ENCODE data around the gene CFAP161.

Gene CFAP161

DNA sequence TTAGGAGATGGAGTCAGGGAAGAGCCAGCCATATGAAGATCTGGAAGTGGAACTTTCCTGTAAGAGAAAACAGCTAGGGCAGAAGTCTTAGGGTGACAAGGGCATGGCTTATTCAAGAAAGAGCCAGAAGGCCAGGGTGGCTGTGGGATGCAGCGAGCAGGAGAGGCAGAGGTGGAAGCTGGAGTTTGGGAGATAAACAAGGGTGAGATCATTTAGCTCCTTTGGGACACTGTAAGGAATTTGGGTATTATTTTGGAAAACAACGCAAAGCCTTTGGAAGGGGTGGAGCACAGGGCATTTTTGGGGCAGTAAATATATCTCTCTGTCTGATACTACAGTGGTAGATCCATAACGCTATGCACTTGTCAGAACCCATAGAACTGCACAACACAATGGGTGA, 57.6 kb downstream of the CFAP161 start:
- Histone ChIP-seq H3K36me3 (ENCODE audit: control insufficient read depth, insufficient read depth, low read length) (no peaks in the 10 kb centered on the region), H3K4me3 (ENCODE audit: insufficient read depth, low read depth, low read length, poor library complexity, severe bottlenecking) (no peak overlapping the region), H3K4me1 (ENCODE audit: control insufficient read depth, insufficient read depth, low read length, poor library complexity, severe bottlenecking) (no peaks in the 10 kb centered on the region), H3K27me3 (replicated peaks; ENCODE audit: control insufficient read depth, insufficient read depth, low read length, poor library complexity, severe bottlenecking) (no peaks in the 10 kb centered on the region), H3K9me3 (ENCODE audit: control insufficient read depth, low read length) (no peaks in the 10 kb centered on the region), H3K27ac (ENCODE audit: insufficient read depth, low read length, poor library complexity, severe bottlenecking) (no peak overlapping the region)
- no peak for DNase-seq

GRCh38 chr15:81194723-81195122, 60.7 kb downstream of the CFAP161 start:
- Histone ChIP-seq H3K36me3 (ENCODE audit: control insufficient read depth, insufficient read depth, low read length) (no peaks in the 10 kb centered on the region), H3K27ac (ENCODE audit: insufficient read depth, low read length, poor library complexity, severe bottlenecking) (no peak overlapping the region), H3K9me3 (ENCODE audit: control insufficient read depth, low read length) (no peaks in the 10 kb centered on the region), H3K4me3 (ENCODE audit: insufficient read depth, low read depth, low read length, poor library complexity, severe bottlenecking) (no peak overlapping the region), H3K27me3 (replicated peaks; ENCODE audit: control insufficient read depth, insufficient read depth, low read length, poor library complexity, severe bottlenecking) (no peaks in the 10 kb centered on the region), H3K4me1 (ENCODE audit: control insufficient read depth, insufficient read depth, low read length, poor library complexity, severe bottlenecking) (no peaks in the 10 kb centered on the region)
- DNase-seq: no peak

- no peak for DNase-seq
- H3K9me3 ChIP-seq (ENCODE audit: control insufficient read depth, low read length): no peaks in the 10 kb centered on the region
- no peak overlapping the region for H3K4me3 ChIP-seq (ENCODE audit: insufficient read depth, low read depth, low read length, poor library complexity, severe bottlenecking)
- no peaks in the 10 kb centered on the region for H3K4me1 ChIP-seq (ENCODE audit: control insufficient read depth, insufficient read depth, low read length, poor library complexity, severe bottlenecking)
- no peak overlapping the region for H3K27ac ChIP-seq (ENCODE audit: insufficient read depth, low read length, poor library complexity, severe bottlenecking)
- no peaks in the 10 kb centered on the region for H3K27me3 ChIP-seq (replicated peaks; ENCODE audit: control insufficient read depth, insufficient read depth, low read length, poor library complexity, severe bottlenecking)
- no peaks in the 10 kb centered on the region for H3K36me3 ChIP-seq (ENCODE audit: control insufficient read depth, insufficient read depth, low read length)
These were observed 61.3 kb downstream of the CFAP161 start for GRCh38 chr15:81195339-81195864.

DNA sequence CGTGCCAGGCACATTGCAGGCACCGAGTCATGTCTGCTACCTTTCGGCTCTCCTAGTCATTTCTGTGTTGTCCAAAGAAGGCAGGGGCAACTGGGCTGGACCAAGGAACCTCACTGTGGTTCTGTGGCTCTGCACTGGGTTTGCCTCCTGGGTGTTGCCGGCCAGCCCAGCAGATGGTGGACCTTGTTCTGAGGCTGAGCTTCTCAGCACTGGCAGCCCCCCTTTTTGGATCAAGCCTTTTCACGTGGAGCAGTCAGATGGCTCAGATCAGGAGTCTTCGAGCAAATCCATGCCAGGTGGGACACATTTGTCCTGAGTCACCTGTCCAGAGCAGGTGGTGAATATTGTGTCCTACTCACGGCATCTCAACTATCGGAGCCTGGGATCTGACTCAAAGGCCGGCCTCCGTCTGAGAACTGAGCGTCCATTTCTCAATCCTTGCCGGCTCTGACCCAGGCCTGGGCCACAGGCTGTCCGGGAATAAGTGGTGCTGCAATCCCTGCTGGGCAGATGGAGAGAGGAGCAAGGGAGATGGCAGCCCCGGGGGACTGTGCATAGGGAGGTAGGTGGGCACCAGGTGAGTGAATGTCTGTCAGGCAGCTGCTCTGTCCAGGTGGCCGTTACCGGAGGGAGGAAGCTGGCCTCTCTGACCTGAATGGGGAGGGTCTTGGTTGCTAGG, 62.6 kb downstream of the CFAP161 start, which contains the start of gene IL16:
Gene IL16 (plus strand): TSS at position 304 of the 679 bp plus-strand sequence. CDS start 28,521 bp downstream, outside the sequence.
- DNase-seq: no peak
- Histone ChIP-seq H3K4me1 (ENCODE audit: control insufficient read depth, insufficient read depth, low read length, poor library complexity, severe bottlenecking) (no peaks in the 10 kb centered on the region), H3K36me3 (ENCODE audit: control insufficient read depth, insufficient read depth, low read length) (no peaks in the 10 kb centered on the region), H3K9me3 (ENCODE audit: control insufficient read depth, low read length) (no peaks in the 10 kb centered on the region), H3K27ac (ENCODE audit: insufficient read depth, low read length, poor library complexity, severe bottlenecking) (no peak within 1 kb of the TSS), H3K4me3 (ENCODE audit: insufficient read depth, low read depth, low read length, poor library complexity, severe bottlenecking) (no peak within 1 kb of the TSS), H3K27me3 (replicated peaks; ENCODE audit: control insufficient read depth, insufficient read depth, low read length, poor library complexity, severe bottlenecking) (no peaks in the 10 kb centered on the region)

GRCh38 chr15:81197255-81197630, 63.2 kb downstream of the CFAP161 start:
- Histone ChIP-seq H3K27me3 (replicated peaks; ENCODE audit: control insufficient read depth, insufficient read depth, low read length, poor library complexity, severe bottlenecking) (no peaks in the 10 kb centered on the region), H3K4me3 (ENCODE audit: insufficient read depth, low read depth, low read length, poor library complexity, severe bottlenecking) (no peak overlapping the region), H3K4me1 (ENCODE audit: control insufficient read depth, insufficient read depth, low read length, poor library complexity, severe bottlenecking) (no peaks in the 10 kb centered on the region), H3K36me3 (ENCODE audit: control insufficient read depth, insufficient read depth, low read length) (no peaks in the 10 kb centered on the region), H3K27ac (ENCODE audit: insufficient read depth, low read length, poor library complexity, severe bottlenecking) (no peak overlapping the region), H3K9me3 (ENCODE audit: control insufficient read depth, low read length) (no peaks in the 10 kb centered on the region)
- DNase-seq: no peak

GRCh38 chr15:81197688-81198281, 63.7 kb downstream of the CFAP161 start:
- Histone ChIP-seq H3K4me3 (ENCODE audit: insufficient read depth, low read depth, low read length, poor library complexity, severe bottlenecking) (no peak overlapping the region), H3K27me3 (replicated peaks; ENCODE audit: control insufficient read depth, insufficient read depth, low read length, poor library complexity, severe bottlenecking) (no peaks in the 10 kb centered on the region), H3K4me1 (ENCODE audit: control insufficient read depth, insufficient read depth, low read length, poor library complexity, severe bottlenecking) (no peaks in the 10 kb centered on the region), H3K27ac (ENCODE audit: insufficient read depth, low read length, poor library complexity, severe bottlenecking) (no peak overlapping the region), H3K36me3 (ENCODE audit: control insufficient read depth, insufficient read depth, low read length) (no peaks in the 10 kb centered on the region), H3K9me3 (ENCODE audit: control insufficient read depth, low read length) (no peaks in the 10 kb centered on the region)
- no peak for DNase-seq

Data from effector memory CD4-positive, alpha-beta T cell (primary cell).